Measurements from ENCODE around the gene LRIG2.

Gene LRIG2

GRCh38 chr1:113094506-113094905 lies 21.5 kb downstream of the LRIG2 start:
- no peak overlapping the region for H3K4me2 ChIP-seq (ENCODE audit: low read depth, low read length, poor library complexity, severe bottlenecking)
- no peaks in the 10 kb centered on the region for H3K9me3 ChIP-seq (ENCODE audit: insufficient read depth, low read length)
- no peaks in the 10 kb centered on the region for H3K9me2 ChIP-seq (replicated peaks; ENCODE audit: insufficient read depth, low read length)
- no peaks in the 10 kb centered on the region for H3F3A ChIP-seq (ENCODE audit: insufficient read depth)
- peaks cover 42% of the 10 kb centered on the region for H3K36me3 ChIP-seq (ENCODE audit: low read length)
- no peak for TF ChIP-seq EZH2phosphoT487 (conservative IDR thresholded peaks at IDR 0.05; ENCODE audit: low read length)
- TF ChIP-seq, protein P1, sequence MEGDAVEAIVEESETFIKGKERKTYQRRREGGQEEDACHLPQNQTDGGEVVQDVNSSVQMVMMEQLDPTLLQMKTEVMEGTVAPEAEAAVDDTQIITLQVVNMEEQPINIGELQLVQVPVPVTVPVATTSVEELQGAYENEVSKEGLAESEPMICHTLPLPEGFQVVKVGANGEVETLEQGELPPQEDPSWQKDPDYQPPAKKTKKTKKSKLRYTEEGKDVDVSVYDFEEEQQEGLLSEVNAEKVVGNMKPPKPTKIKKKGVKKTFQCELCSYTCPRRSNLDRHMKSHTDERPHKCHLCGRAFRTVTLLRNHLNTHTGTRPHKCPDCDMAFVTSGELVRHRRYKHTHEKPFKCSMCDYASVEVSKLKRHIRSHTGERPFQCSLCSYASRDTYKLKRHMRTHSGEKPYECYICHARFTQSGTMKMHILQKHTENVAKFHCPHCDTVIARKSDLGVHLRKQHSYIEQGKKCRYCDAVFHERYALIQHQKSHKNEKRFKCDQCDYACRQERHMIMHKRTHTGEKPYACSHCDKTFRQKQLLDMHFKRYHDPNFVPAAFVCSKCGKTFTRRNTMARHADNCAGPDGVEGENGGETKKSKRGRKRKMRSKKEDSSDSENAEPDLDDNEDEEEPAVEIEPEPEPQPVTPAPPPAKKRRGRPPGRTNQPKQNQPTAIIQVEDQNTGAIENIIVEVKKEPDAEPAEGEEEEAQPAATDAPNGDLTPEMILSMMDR (IDR thresholded peaks at IDR 0.05; ENCODE audit: insufficient read depth, low read length, poor library complexity, severe bottlenecking): no peak
- peaks cover 10% of the 10 kb centered on the region for H3K79me2 ChIP-seq (ENCODE audit: insufficient read depth, low read length)
- H2AFZ ChIP-seq (ENCODE audit: low read depth, low read length, severe bottlenecking): no peak overlapping the region
- H3K27ac ChIP-seq (ENCODE audit: low read depth, low read length): no peak overlapping the region
- no peaks in the 10 kb centered on the region for H3K27me3 ChIP-seq (ENCODE audit: low read length)
- H4K20me1 ChIP-seq (ENCODE audit: low read depth, low read length): 0 out of 2 replicates have a peak, but pooled peaks cover 3% of the 10 kb centered on the region
- no peak overlapping the region for H3K9ac ChIP-seq (ENCODE audit: low read length)
- H3K4me3 ChIP-seq (ENCODE audit: insufficient read depth, low read length, poor library complexity, severe bottlenecking): no peak overlapping the region

DNA sequence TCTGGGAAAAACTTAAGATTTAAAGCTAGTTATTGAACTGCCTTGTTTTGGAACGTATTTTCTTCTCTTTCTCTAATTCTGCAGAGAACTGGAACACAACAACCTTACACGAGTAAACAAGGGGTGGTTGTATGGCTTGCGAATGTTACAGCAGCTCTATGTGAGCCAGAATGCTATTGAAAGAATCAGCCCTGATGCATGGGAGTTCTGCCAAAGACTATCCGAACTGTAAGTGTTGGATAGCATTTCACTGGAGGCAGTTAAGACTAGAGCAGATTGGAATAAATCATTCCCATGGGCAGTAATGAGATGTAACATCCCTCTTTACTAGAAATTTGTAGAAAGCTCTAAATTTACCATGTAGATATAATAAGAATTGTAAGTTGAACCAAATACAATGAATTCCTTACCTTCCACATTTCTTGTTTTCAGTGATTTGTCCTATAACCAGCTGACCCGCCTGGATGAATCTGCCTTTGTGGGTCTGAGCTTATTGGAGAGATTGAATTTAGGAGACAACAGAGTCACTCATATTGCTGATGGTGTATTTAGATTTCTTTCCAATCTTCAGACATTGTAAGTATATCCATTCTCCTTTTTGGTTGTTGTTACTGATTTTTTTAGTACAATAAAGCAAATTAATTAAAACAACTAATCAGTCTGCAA lies 22.9 kb downstream of the LRIG2 start:
- peaks cover 6% of the 10 kb centered on the region for H3K79me2 ChIP-seq (ENCODE audit: insufficient read depth, low read length)
- no peak overlapping the region for H3K4me3 ChIP-seq (ENCODE audit: insufficient read depth, low read length, poor library complexity, severe bottlenecking)
- no peaks in the 10 kb centered on the region for H3F3A ChIP-seq (ENCODE audit: insufficient read depth)
- no peak overlapping the region for H3K27ac ChIP-seq (ENCODE audit: low read depth, low read length)
- H3K9me2 ChIP-seq (replicated peaks; ENCODE audit: insufficient read depth, low read length): no peaks in the 10 kb centered on the region
- H3K27me3 ChIP-seq (ENCODE audit: low read length): no peaks in the 10 kb centered on the region
- peaks cover 55% of the 10 kb centered on the region for H3K36me3 ChIP-seq (ENCODE audit: low read length)
- H2AFZ ChIP-seq (ENCODE audit: low read depth, low read length, severe bottlenecking): no peak overlapping the region
- H3K4me2 ChIP-seq (ENCODE audit: low read depth, low read length, poor library complexity, severe bottlenecking): no peak overlapping the region
- H3K9me3 ChIP-seq (ENCODE audit: insufficient read depth, low read length): no peaks in the 10 kb centered on the region
- no peak overlapping the region for H3K9ac ChIP-seq (ENCODE audit: low read length)
- TF ChIP-seq, protein P1 (IDR thresholded peaks at IDR 0.05; ENCODE audit: insufficient read depth, low read length, poor library complexity, severe bottlenecking): no peak
- no peak for TF ChIP-seq EZH2phosphoT487 (conservative IDR thresholded peaks at IDR 0.05; ENCODE audit: low read length)
- 0 out of 2 replicates have a peak, but pooled peaks cover 3% of the 10 kb centered on the region for H4K20me1 ChIP-seq (ENCODE audit: low read depth, low read length)

GRCh38 chr1:113096493-113096892 lies 23.5 kb downstream of the LRIG2 start:
- Histone ChIP-seq H2AFZ (ENCODE audit: low read depth, low read length, severe bottlenecking) (no peak overlapping the region), H3K27me3 (ENCODE audit: low read length) (no peaks in the 10 kb centered on the region), H4K20me1 (ENCODE audit: low read depth, low read length) (0 out of 2 replicates have a peak, but pooled peaks cover 3% of the 10 kb centered on the region), H3K36me3 (ENCODE audit: low read length) (peaks cover 54% of the 10 kb centered on the region), H3K9me3 (ENCODE audit: insufficient read depth, low read length) (no peaks in the 10 kb centered on the region), H3K4me2 (ENCODE audit: low read depth, low read length, poor library complexity, severe bottlenecking) (no peak overlapping the region), H3K9me2 (replicated peaks; ENCODE audit: insufficient read depth, low read length) (no peaks in the 10 kb centered on the region), H3K9ac (ENCODE audit: low read length) (no peak overlapping the region), H3K27ac (ENCODE audit: low read depth, low read length) (no peak overlapping the region), H3K79me2 (ENCODE audit: insufficient read depth, low read length) (peaks cover 4% of the 10 kb centered on the region), H3K4me3 (ENCODE audit: insufficient read depth, low read length, poor library complexity, severe bottlenecking) (no peak overlapping the region), H3F3A (ENCODE audit: insufficient read depth) (no peaks in the 10 kb centered on the region)
- TF ChIP-seq, protein P1 (IDR thresholded peaks at IDR 0.05; ENCODE audit: insufficient read depth, low read length, poor library complexity, severe bottlenecking): no peak
- no peak for TF ChIP-seq EZH2phosphoT487 (conservative IDR thresholded peaks at IDR 0.05; ENCODE audit: low read length)
